Renal cortex interstitium (tissue), 11 donors: Measurements from ENCODE around the gene ZYG11B. TPM values are rescaled to one million over a fixed set of nuclear protein-coding genes. Genes with fewer than 3 reads are reported as not detected.
"Not testable (repeated sequence)": the region's sequence is repeated elsewhere in the genome, so short reads cannot be mapped to it uniquely, and the experiment has no call there.

Experiments
- DNase-seq, 11 donors: peaks; one replicate each; pipeline ENCODE4 v3.0.0-alpha.2; 2013; ENCODE audit warnings: low read depth in 9 of 11, low spot score in 4 of 11; ENCODE audit errors: extremely low read depth in 1 of 11
- polyA plus RNA-seq, 3 donors: library from polyadenylated mRNA; unstranded; fragments of 120-200 nt; gene quantifications; one replicate each; pipeline ENCODE4 v1.2.1, GENCODE V29; 2013; ENCODE audit not compliant: insufficient read length in 3 of 3

The ZYG11B gene
- polyA plus RNA-seq, 3 donors, result 24.9 to 28.2 (median 25.5) TPM

- DNase-seq, result peak; percentile 56 to 84 (median 78)
Measured at GRCh38 chr1:52697795-52698674, 28.2 kb upstream of the ZYG11B start, which contains the start of gene COA7. TSS of gene COA7 (minus strand) at chr1:52698347. CDS start at chr1:52698326, 21 bp downstream.

GRCh38 chr1:52702886-52703787 lies 23.1 kb upstream of the ZYG11B start:
- peak; percentile 64 to 91 (median 81) for DNase-seq

GRCh38 chr1:52706136-52706670 lies 20.1 kb upstream of the ZYG11B start:
- no peak for DNase-seq

- DNase-seq, result no peak
Measured at GRCh38 chr1:52706941-52707926, 19.0 kb upstream of the ZYG11B start.

- no peak for DNase-seq
Measured at GRCh38 chr1:52707927-52708655, 18.2 kb upstream of the ZYG11B start.

- DNase-seq, result no peak
Measured at GRCh38 chr1:52709016-52709415, 17.2 kb upstream of the ZYG11B start.

- no peak for DNase-seq
Measured at GRCh38 chr1:52713590-52713989, 12.7 kb upstream of the ZYG11B start.

GRCh38 chr1:52715296-52715695 lies 11.0 kb upstream of the ZYG11B start:
- DNase-seq, result not testable (repeated sequence)

GRCh38 chr1:52723260-52723659 lies 3.0 kb upstream of the ZYG11B start:
- no peak for DNase-seq

GRCh38 chr1:52725903-52726264 lies 369 bp upstream of the ZYG11B start:
- peak in 1 of 11 donors; percentile 18 for DNase-seq

GRCh38 chr1:52727114-52727586 lies 897 bp downstream of the ZYG11B start:
- peak in 1 of 11 donors; percentile 20 for DNase-seq

- DNase-seq, result no peak
Measured at GRCh38 chr1:52727956-52728656, 1.9 kb downstream of the ZYG11B start.

GRCh38 chr1:52733368-52733767 lies 7.1 kb downstream of the ZYG11B start:
- no peak for DNase-seq

- not testable (repeated sequence) for DNase-seq
Measured at GRCh38 chr1:52735371-52735770, 9.1 kb downstream of the ZYG11B start.

- DNase-seq, result no peak
Measured at GRCh38 chr1:52738148-52738547, 11.9 kb downstream of the ZYG11B start.

- peak in 1 of 11 donors; percentile 10 for DNase-seq
Measured at GRCh38 chr1:52738893-52739292, 12.6 kb downstream of the ZYG11B start.
